Osteoblast (primary cell): Measurements from ENCODE around the gene CDR2. TPM values are rescaled to one million over a fixed set of nuclear protein-coding genes. Genes with fewer than 3 reads are reported as not detected.

ENCODE experiments used
- DNase-seq: peaks from one replicate; pipeline ENCODE4 v3.0.0; 2011; ENCODE audit warnings: low spot score, mixed read lengths; ENCODE audit not compliant: insufficient read length; ENCODE audit errors: missing footprints
- H2AFZ ChIP-seq: 2 replicates; pipeline ENCODE4 v1.6.0; 2011; ENCODE audit warnings: mild to moderate bottlenecking, low read length
- H3K27ac ChIP-seq: 2 replicates; pipeline ENCODE4 v1.5.1; 2011; ENCODE audit warnings: mild to moderate bottlenecking, low read depth, low read length, moderate library complexity
- H3K27me3 ChIP-seq: 2 replicates; pipeline ENCODE4 v1.6.0; 2012; ENCODE audit warnings: mild to moderate bottlenecking, control low read depth, inconsistent platforms, low read length, moderate library complexity; ENCODE audit not compliant: insufficient read depth
- H3K36me3 ChIP-seq: 2 replicates; pipeline ENCODE4 v1.5.1; 2011; ENCODE audit warnings: mild to moderate bottlenecking, low read length, control low read depth, moderate library complexity; ENCODE audit not compliant: insufficient read depth
- H3K4me1 ChIP-seq: 2 replicates; pipeline ENCODE4 v1.5.1; 2011; ENCODE audit warnings: mild to moderate bottlenecking, low read length, control low read depth, moderate library complexity; ENCODE audit not compliant: insufficient read depth
- H3K4me2 ChIP-seq: 2 replicates; pipeline ENCODE4 v1.6.0; 2011; ENCODE audit warnings: mild to moderate bottlenecking, low read length; ENCODE audit not compliant: insufficient read depth
- H3K4me3 ChIP-seq: fragments of 200-600 bp; sonication (generic); 3 replicates; pipeline ENCODE4 v1.5.1; 2012; ENCODE audit warnings: mild to moderate bottlenecking, low read length, inconsistent platforms; ENCODE audit not compliant: insufficient read depth
- H3K79me2 ChIP-seq: 2 replicates; pipeline ENCODE4 v1.6.0; 2012; ENCODE audit warnings: mild to moderate bottlenecking, low read length, control low read depth, inconsistent platforms; ENCODE audit not compliant: insufficient read depth
- H3K9me3 ChIP-seq: 2 replicates; pipeline ENCODE4 v1.5.1; 2011; ENCODE audit warnings: low read depth, low read length, control low read depth
- H4K20me1 ChIP-seq: 2 replicates; pipeline ENCODE4 v1.6.0; 2012; ENCODE audit warnings: mild to moderate bottlenecking, low read length, control low read depth; ENCODE audit not compliant: insufficient read depth
- CTCF ChIP-seq: IDR thresholded peaks from 2 replicates; pipeline ENCODE4 v1.5.1; 2011; ENCODE audit warnings: mild to moderate bottlenecking, low read depth, low read length, moderate library complexity; ENCODE audit errors: extremely low read depth
- total RNA-seq: library from RNA; depleted of rRNA; stranded (reverse); fragments of >200 nt; gene quantifications from 2 replicates; pipeline ENCODE4 v1.2.3, GENCODE V29; 2012

The CDR2 gene
- total RNA-seq, 1 donor, result 52.5 TPM

DNA sequence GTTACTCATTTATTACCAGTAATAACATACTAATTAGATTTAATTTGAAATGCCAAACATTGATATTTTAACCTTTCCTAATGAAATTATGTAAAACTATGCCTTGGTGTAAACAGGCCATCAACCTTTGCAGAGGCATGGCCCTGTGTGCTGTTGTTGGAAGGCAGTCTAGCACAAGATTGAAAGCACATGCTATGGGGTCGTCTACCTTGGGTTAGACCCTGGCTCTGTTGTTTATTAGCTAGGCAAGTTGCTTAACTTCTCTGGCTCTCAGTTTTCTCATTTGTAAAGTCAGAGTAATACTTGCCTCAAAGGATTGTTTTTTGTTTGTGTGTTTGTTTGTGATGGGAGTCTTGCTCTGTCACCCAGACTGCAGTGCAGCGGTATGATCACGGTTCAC lies 9.4 kb upstream of the CDR2 start:
- H2AFZ ChIP-seq, result no peak overlapping the region
- H3K9me3 ChIP-seq, result no peaks in the 10 kb centered on the region
- no peak overlapping the region for H3K4me3 ChIP-seq
- TF ChIP-seq CTCF, result no peak
- H3K27me3 ChIP-seq, result no peaks in the 10 kb centered on the region
- no peaks in the 10 kb centered on the region for H4K20me1 ChIP-seq
- peaks cover 13% of the 10 kb centered on the region for H3K4me1 ChIP-seq
- H3K4me2 ChIP-seq, result no peak overlapping the region
- DNase-seq, result no peak
- H3K27ac ChIP-seq, result no peak overlapping the region
- no peaks in the 10 kb centered on the region for H3K36me3 ChIP-seq
- no peaks in the 10 kb centered on the region for H3K79me2 ChIP-seq

GRCh38 chr16:22381392-22381791 lies 7.0 kb upstream of the CDR2 start:
- no peaks in the 10 kb centered on the region for H3K36me3 ChIP-seq
- H3K9me3 ChIP-seq, result no peaks in the 10 kb centered on the region
- no peak overlapping the region for H2AFZ ChIP-seq
- no peaks in the 10 kb centered on the region for H3K79me2 ChIP-seq
- no peak overlapping the region for H3K4me2 ChIP-seq
- no peaks in the 10 kb centered on the region for H3K27me3 ChIP-seq
- H4K20me1 ChIP-seq, result no peaks in the 10 kb centered on the region
- no peak overlapping the region for H3K4me3 ChIP-seq
- H3K4me1 ChIP-seq, result peaks cover under 1% of the 10 kb centered on the region
- H3K27ac ChIP-seq, result no peak overlapping the region
- no peak for TF ChIP-seq CTCF
- no peak for DNase-seq

- Histone ChIP-seq H3K36me3 (no peaks in the 10 kb centered on the region), H3K9me3 (no peaks in the 10 kb centered on the region), H3K4me1 (peaks cover under 1% of the 10 kb centered on the region), H4K20me1 (no peaks in the 10 kb centered on the region), H3K27me3 (no peaks in the 10 kb centered on the region), H3K4me2 (no peak overlapping the region), H3K27ac (no peak overlapping the region), H2AFZ (no peak overlapping the region), H3K4me3 (no peak overlapping the region), H3K79me2 (no peaks in the 10 kb centered on the region)
- no peak for DNase-seq
- TF ChIP-seq CTCF, result no peak
These were observed 6.1 kb upstream of the CDR2 start for GRCh38 chr16:22380529-22380928.

DNA sequence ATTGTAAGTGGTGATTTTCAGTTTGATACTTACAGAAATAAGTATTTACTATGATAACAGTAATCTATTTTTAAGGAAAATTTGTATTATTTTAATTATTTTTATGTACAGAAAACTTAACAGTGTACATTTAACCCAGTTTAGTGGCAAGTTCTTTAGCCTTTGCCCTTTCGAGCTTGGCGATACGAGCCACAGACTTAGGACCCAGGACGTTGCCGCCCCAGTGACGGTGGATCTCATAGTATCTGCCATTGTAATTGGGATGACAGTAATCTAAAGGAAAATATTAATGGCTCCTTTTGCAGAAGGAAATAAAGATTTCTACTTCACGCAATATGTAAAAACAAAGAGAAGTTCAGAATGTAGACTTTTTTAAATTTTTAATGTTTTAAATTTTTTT lies 5.2 kb upstream of the CDR2 start:
- H3K4me2 ChIP-seq, result no peak overlapping the region
- TF ChIP-seq CTCF, result no peak
- no peaks in the 10 kb centered on the region for H4K20me1 ChIP-seq
- peaks cover 6% of the 10 kb centered on the region for H3K4me1 ChIP-seq
- no peaks in the 10 kb centered on the region for H3K36me3 ChIP-seq
- no peak overlapping the region for H3K27ac ChIP-seq
- DNase-seq, result no peak
- peaks cover 3% of the 10 kb centered on the region for H3K79me2 ChIP-seq
- H2AFZ ChIP-seq, result no peak overlapping the region
- no peak overlapping the region for H3K4me3 ChIP-seq
- no peaks in the 10 kb centered on the region for H3K27me3 ChIP-seq
- H3K9me3 ChIP-seq, result no peaks in the 10 kb centered on the region
